H1 (cell line): ENCODE data around the gene CPEB1. TPM values are rescaled to one million over a fixed set of nuclear protein-coding genes. Genes with fewer than 3 reads are reported as not detected.

Experiments used
- USF2 ChIP-seq: IDR thresholded peaks from 2 replicates; pipeline ENCODE4 v1.6.1; 2011; ENCODE audit warnings: low read length, improper control_type of control experiment
- polyA plus RNA-seq, 7 experiments: library from polyadenylated mRNA; depleted of rRNA in 3 of 7; stranded (reverse) in 5 of 7; unstranded in 2 of 7; fragments of >200 nt in 5 of 7; fragments of 200-250 nt in 2 of 7; gene quantifications; 1 replicate in 5 of 7; 2 replicates in 1 of 7; 4 replicates in 1 of 7; pipeline versions ENCODE4 v1.2.1 to v1.2.3, GENCODE V29; 2011 to 2013; ENCODE audit warnings: missing spikeins in 2 of 7, mixed read lengths in 2 of 7
- total RNA-seq: library from RNA; stranded (reverse); fragmentation: NEBNext Ultra II Directional; extraction: Animal tissue kit (Norgen Biotek cat#: 25700); gene quantifications from 2 replicates; pipeline ENCODE4 v1.2.1, GENCODE V29; 2021

Gene CPEB1
- total and polyA plus RNA-seq, 2 of the 8 experiments (the other 6 are each of a cell fraction or from before 2014, with no cell fraction given) = 4.4 to 4.5 TPM

GRCh38 chr15:82651708-82652107 is 4.5 kb upstream of the CPEB1 start (continued):
- no peak for TF ChIP-seq USF2
- TF ChIP-seq, all 59 proteins: peak for 0
